Embryonic facial prominence (tissue), 1 donor: Measurements from ENCODE around the gene NECAP2.
"Not testable (repeated sequence)": the region's sequence is repeated elsewhere in the genome, so short reads cannot be mapped to it uniquely, and the experiment has no call there.

Source experiments
- DNase-seq: peaks from one replicate; pipeline ENCODE4 v3.0.0-alpha.2; 2016; ENCODE audit errors: extremely low spot score

The NECAP2 gene

DNA sequence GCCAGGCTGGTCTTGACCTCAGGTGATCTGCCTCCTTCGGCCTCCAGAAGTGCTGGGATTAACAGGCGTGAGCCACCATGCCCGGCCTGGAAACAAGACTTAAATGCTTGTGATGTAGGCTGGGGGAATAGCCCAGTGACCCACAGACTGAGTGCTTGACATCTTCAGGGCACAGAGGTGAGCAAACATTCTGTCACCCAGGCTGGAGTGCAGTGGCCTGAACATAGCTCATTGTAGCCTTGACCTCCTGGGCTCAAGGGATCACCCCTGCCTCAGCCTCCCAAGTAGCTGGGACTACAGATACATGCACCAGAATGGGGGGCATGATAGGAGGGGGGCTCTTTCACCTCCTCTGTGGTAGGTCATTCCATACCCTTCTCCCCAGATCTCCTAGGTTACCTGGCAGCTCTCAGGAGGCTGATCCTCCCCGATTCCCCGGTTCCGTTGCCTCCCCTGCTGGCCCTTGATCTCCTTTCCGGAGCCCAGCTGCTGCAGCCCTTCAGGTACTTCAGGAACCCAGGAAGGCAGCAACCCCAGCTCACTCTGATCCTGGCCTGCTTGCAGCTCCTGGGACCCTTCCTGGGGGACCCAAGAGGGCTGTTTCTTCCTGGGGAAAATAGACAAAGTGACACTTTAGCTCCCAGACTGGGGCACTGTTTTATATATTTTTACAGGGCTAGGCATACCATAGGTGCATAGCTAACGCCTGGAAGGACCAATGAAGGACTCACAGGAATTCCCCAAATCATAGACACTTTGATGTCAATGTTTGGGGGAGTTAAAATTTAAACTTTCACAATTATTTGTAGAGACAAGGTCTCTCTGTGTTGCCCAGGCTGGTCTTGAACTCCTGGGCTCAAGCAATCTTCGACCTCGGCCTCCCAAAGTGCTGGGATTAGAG, 15.1 kb upstream of the NECAP2 start:
- DNase-seq = no peak

GRCh38 chr1:16430606-16431005, 9.9 kb upstream of the NECAP2 start:
- no peak for DNase-seq

DNA sequence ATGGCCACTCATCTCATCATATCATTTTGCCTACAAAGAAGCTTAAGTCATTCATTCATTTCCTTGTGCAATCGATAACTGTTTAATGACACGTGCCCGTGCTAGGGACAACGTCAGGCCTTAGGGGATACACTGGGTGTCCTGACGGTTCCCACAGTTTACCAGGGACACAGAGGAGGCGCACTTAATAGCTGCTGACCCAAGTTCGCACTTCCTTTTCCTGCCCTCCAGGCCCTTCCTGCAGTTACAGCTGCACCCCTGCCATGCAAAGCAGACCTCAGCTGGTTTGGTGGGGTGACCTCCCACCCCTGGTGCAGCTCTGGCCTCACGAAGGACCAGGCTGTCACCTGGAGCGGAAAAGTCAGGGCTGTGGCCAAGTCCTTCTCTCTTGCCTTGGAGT, 7.5 kb upstream of the NECAP2 start:
- DNase-seq = no peak

GRCh38 chr1:16434007-16434406, 6.5 kb upstream of the NECAP2 start:
- DNase-seq = no peak

DNA sequence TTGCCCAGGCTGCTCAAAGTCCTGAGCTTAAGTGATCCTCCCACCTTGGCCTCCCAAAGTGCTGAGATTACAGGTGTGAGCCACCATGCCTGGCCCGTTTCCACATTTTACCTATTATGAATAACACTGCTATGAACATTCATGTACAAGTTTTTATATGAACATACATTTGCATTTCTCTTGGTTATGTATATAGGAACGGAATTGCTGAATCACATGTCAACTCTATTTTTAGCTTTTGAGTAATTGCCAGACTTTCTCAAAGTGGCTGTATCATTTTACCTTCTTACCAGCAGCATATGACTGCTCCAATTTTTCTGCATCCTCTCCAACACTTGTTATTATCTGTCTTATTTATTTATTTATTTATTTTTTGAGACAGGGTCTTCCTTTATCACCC, 6.0 kb upstream of the NECAP2 start:
- DNase-seq = no peak

- DNase-seq = no peak
These were observed 3.5 kb upstream of the NECAP2 start, which contains the start of gene SPATA21 for GRCh38 chr1:16436946-16437474. SPATA21 (minus strand) TSS chr1:16437424; CDS start chr1:16431371, 6,053 bp downstream.

- DNase-seq = no peak
These were observed 2.0 kb upstream of the NECAP2 start for GRCh38 chr1:16438516-16438915.

- no peak for DNase-seq
These were observed 1.6 kb upstream of the NECAP2 start for GRCh38 chr1:16438924-16439323.

GRCh38 chr1:16440131-16440469, 424 bp upstream of the NECAP2 start:
- DNase-seq = no peak

DNA sequence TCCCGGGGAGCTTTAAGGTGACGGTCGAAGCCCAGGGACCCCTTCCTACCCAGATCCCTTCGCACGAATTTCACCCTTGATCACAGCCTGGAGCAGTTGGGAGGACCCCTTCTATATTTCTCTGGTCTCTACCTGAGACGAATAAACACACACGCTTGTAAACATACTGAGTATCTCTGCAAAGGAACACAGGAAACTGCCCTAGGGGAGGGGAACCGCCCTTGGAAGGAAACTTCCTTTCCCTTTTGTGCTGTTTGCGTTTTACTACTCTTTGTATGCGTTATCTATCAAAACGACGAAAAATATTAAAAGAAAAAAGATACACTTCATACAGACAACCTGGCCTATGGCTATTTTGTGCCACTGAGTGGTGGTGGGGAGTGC, 750 bp downstream of the NECAP2 start:
- no peak for DNase-seq

DNA sequence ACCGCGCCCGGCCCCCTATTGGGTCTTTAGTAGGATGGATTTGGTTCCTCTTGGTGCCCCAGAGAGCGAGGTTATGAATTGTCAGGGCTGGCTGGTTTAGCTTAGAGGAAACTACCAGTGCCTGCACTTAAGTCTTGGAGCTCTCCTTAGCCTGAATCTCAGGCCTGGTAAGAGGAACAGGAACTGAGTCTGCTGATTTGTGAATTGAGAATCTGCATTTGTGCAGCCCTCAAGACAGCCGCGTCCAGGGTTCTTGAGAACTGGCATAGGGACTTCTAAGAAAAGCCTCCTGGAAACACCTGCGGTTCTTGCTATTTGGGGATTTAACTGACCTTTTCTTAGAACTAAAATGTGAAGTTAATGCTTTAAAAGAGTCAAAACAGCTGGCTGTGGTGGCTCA, 1.7 kb downstream of the NECAP2 start:
- DNase-seq = no peak

GRCh38 chr1:16442941-16443340, 2.4 kb downstream of the NECAP2 start:
- DNase-seq = no peak

DNA sequence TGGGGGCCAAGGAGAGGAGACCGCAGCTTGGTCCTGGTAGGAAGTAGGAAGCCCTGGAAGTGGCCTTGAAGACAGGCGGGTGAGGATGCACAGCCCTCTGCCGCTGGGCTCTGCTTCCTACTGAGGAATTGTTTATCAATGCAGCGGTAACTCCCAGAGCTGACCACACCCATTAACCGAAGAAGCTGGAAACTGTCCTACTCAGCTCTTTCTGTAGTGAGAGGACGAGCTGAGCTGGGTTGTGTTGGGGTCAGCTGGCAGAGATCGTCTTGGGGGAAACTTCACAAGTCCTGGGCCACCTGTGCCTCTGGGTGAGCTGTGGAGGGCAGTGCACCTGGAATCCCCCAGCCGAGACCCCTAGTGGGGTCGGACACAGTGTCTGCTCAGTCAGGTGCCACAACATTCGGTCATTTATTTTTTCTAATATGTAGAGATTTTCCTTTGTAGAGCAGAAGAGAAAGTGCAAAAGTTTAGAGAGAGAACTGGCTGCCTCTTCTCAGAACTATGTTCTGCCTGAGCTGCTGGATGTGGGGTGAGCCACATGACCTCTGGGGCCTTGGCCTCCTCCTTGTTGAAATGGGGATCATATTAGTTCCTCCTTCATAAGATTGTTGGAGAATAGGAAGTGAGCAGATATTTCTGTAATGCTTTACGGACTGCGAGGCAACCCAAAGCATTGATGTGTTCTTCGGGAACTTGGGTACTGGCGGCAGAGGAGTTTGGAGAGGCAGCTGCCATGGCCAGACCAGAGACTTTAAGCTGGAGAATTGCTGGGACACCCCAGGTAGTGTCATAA, 3.6 kb downstream of the NECAP2 start:
- no peak for DNase-seq

GRCh38 chr1:16445052-16445451, 4.5 kb downstream of the NECAP2 start:
- no peak for DNase-seq

GRCh38 chr1:16446116-16446515, 5.6 kb downstream of the NECAP2 start:
- DNase-seq = no peak

GRCh38 chr1:16447641-16448040, 7.1 kb downstream of the NECAP2 start:
- no peak for DNase-seq

DNA sequence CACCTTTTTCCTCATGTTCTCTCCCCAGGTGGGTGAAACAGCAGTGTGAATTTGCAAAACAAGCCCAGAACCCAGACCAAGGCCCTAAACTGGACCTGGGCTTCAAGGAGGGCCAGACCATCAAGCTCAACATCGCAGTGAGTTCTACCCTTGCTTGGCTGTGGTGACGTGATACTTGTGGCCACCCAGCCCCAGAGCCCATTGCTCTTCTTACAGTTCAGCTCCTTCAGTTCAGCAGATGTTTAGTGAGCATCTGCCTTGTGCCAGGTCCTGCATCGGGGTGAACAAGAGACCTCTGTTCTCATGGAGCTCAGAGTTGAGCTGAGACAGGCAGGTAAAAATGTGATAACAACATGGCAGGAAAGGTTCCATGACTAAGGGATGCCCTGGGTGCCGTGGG, 8.5 kb downstream of the NECAP2 start:
- DNase-seq = no peak

DNA sequence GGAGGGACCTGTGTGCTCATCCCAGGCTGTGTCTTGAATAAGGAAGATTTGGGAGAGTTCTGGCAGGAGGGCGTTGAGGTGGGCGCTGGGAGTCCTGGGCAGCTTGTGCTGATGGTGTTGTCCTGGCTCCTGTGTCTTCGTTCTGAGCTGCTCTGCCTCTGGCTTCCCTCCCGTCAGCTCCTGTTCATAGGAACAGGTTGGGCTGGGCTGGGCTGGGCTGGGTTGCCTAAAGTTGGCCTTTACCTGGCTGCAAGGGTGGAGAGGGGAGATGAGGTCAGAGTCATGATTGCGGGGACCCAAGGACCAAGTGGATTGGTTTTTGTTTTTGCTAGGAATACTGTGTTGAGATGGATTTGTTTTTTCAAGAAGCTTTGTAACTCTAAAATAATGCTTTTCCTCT, 9.1 kb downstream of the NECAP2 start:
- DNase-seq = no peak

- DNase-seq = no peak
These were observed 10.4 kb downstream of the NECAP2 start for GRCh38 chr1:16450863-16451481.

DNA sequence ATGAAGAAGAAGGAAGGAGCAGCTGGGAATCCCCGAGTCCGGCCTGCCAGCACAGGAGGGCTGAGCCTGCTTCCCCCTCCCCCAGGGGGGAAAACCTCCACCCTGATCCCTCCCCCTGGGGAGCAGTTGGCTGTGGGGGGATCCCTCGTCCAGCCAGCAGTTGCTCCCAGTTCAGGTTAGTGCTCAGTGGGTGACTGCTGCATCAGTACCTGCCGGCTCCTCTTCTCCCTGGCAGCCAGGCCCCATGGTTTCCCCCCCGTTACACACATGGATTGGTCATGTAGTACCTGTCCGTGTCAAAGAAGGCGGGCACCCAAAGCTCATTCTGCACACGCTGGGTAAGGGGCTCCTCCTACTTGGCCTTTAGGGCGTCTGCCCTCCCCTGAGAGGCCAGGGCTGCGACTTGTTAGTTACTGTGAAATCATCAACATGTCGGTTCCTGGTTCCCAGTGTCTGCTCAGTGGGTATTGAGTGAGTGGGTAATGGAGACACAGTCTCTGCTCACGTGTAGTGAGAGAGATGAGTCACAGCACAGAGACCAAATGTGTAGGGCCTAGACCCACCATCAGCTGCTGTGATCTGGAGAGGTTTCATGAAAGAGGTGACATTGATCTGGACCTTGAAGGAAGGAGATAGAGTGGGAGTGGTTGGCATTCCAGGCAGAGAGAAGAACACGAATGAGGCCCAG, 11.5 kb downstream of the NECAP2 start:
- DNase-seq = no peak

DNA sequence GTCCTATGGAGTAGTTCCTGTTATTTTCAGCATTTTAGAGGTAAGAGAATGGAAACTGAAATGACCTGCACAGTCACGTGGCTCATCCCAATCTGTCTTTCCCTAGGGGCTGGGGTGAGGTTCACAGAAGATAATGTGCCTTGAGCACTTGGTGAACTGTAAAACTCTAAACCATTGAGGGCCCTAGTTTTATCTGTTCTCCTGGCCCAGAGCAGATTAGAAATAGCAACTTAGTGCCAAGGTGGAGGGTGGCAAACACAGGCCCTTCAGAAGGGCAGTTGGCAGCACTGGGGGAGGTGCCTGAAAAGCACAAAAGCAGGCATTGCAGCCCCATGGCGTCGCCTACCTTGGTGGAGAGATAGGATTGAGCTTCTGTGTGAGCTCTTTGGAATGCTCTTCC, 14.4 kb downstream of the NECAP2 start:
- DNase-seq = not testable (repeated sequence)

- not testable (repeated sequence) for DNase-seq
These were observed 15.6 kb downstream of the NECAP2 start for GRCh38 chr1:16456151-16456550.
